GM19240 (cell line): ENCODE results near the gene NT5M.

Experiments
- DNase-seq: peaks from one replicate; pipeline ENCODE4 v3.0.0; 2011; ENCODE audit warnings: low spot score; ENCODE audit not compliant: insufficient read length

NT5M gene

GRCh38 chr17:17354560-17355349 lies 51.6 kb downstream of the NT5M start:
- DNase-seq = peak; percentile 86

GRCh38 chr17:17355426-17355825 lies 52.3 kb downstream of the NT5M start:
- no peak for DNase-seq

- peak; percentile 77 for DNase-seq
Observed at GRCh38 chr17:17356149-17356930, 53.2 kb downstream of the NT5M start.

- DNase-seq = no peak
Observed at GRCh38 chr17:17356931-17357270, 53.7 kb downstream of the NT5M start.

- no peak for DNase-seq
Observed at GRCh38 chr17:17358060-17358751, 55.0 kb downstream of the NT5M start.

- DNase-seq = no peak
Observed at GRCh38 chr17:17358866-17359265, 55.7 kb downstream of the NT5M start.

DNA sequence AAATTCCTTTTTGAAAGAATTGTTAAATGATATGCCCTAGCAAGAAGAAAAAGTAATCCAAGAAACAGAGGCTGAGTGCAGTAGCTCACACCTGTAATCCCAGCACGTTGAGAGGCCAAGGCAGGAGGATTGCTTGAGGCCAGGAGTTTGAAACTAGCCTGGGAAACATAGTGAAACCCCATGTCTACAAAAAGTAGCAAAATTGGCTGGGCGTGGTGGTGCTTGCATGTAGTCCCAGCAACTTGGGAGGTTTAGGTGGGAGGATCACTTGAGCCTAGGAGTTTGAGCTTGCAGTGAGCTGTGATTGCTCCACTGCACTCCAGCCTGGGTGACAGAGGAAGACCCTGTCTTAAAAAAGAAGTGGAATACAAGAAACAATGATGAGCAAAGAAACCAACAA lies 56.1 kb downstream of the NT5M start:
- DNase-seq = no peak

GRCh38 chr17:17360087-17360730 lies 57.0 kb downstream of the NT5M start:
- no peak for DNase-seq

DNA sequence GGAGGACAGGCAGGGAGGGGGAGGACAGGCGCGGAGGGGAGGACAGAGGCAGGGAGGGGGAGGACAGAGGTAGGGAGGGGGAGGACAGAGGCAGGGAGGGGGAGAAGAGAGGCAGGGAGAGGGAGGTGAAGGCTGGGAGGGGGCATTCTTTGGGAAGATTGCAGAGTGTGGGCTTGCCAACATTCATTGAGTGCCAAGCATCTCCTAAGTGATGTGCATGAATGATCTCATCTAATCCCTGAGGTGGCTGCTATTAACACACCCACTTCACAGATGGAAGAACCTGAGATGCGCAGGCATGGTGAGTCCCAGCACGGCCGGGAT lies 58.3 kb downstream of the NT5M start:
- no peak for DNase-seq

DNA sequence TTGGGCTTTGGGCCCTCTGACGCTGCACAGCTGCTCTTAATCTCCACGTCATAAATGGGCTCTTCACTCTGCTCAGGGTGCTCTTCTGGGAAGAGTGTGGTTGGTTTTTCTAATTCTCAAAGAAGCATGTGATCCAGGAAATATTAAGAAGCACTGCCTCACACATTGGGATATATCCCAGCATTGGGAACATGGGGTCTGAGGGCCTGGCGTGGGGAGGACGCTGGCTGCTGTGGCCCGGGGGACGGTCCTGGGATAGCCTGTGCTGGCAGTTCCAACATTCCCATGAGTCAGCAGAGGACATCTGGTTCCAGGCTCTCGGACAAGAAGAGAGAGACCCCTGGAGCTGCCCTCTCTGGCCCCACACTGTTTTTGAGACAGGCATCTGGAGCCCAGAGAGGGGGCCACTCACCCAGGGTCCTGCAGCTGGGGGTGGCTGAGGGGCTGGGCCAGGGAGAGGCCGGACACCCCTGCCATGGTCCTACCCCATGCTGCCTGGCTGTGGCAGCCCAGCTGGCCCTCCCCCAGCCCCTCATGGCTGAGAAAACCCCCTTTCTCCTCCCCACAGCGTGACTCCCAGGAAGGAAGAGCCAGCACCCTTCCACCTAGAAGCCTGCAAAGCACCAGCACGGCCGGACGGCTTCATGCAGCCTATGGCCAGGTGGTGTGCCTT lies 58.8 kb downstream of the NT5M start:
- no peak for DNase-seq

GRCh38 chr17:17362540-17362930 lies 59.4 kb downstream of the NT5M start:
- DNase-seq = no peak

GRCh38 chr17:17363638-17364337 lies 60.6 kb downstream of the NT5M start:
- no peak for DNase-seq

DNA sequence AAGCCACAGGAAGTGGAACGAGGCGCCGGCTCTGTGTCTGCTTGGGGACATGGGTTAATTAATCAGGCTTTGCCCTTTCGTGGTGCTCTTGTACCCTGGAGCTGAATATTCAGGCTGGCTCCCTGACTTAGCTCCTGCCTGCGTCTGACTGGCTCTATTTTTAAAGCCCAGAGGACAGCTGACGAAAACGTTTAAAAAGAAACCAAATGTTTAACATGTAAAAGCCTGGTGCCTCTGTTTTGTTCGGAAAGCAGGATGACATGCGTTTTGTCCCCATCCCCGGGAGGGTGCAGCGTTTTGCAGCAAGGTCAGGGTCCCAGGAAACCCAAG lies 61.1 kb downstream of the NT5M start:
- DNase-seq = no peak

DNA sequence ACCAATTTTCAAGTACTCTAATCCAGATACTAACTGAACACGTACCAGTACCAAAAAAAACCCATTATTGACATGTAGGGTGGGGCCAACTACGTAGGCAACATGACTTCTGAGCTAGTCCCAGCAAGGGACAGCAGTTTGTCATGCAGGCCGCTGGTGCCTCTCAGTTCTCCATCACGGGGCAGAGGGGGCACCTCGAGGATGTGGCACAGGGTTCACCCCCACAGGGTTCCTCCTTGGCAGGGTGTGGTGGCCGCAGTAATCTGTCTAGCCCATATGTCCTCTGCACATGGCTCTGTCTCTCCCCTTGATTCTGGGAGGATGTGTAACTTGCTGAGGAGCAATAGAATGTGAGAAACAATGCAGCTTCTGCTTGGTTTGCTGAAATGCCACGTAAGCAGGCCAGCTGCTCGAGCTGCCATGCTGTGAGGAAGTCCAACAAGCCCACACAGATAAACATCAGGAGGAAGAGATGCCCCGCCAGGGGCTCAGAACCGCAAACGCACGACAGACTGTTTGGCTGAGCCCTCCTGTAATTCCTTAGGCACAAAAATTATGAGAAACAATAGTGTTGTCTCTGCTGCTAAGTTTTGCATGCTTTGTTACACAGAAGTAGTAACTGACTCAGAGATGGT lies 62.4 kb downstream of the NT5M start:
- no peak for DNase-seq

- DNase-seq = no peak
Observed at GRCh38 chr17:17366235-17366634, 63.1 kb downstream of the NT5M start.

- DNase-seq = no peak
Observed at GRCh38 chr17:17366941-17367875, 64.0 kb downstream of the NT5M start.

DNA sequence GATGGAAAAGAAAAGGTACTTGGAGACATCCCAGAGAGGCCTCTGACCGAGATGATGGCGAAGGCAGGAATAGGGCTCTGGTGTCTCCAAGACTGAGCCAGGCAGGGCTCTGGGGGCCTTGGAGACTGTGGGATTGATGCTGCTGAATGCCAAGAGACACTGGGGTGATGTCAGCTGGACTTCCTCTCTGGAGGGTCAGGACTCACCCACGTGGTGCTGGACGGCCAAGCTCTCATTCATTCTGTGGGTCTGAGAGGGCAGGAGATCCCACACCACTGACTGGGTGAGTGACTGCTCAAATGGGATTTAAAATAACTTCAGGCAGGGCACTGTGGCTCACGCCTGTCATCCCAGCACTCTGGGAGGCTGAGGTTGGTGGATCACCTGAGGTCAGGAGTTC lies 64.8 kb downstream of the NT5M start:
- no peak for DNase-seq

GRCh38 chr17:17370711-17371110 lies 67.5 kb downstream of the NT5M start:
- no peak for DNase-seq

DNA sequence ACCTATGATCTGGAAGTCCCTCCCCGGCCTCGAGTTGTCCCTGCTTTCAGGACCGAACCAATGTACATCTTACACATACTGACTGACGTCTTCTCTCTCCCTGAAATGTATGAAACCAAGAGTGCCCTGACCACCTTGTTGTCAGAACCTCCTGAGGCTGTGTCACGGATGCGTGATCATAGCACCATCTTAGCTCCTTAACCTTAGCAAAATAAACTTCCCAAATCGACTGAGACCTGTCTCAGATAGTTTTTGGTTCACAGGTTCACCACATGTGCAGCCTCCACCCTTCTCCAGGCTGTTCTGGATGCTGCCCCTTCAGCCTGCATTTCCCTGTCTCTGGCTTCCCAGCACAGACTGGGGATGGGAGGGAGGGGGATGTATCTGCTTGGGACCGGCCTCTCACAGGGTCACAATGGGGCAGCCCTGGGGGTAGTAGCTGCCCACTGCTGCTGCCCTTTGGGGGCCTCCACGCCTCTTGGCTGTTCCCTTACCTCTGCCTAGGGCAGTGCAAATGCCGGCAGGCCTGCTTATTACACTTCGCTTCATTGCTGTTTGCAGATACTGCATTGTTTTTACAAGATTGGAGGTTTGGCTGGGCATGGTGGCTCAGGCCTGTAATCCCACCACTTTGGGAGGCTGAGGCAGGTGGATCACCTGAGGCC lies 69.8 kb downstream of the NT5M start:
- DNase-seq = no peak
